GM12874 (cell line): ENCODE data around the gene FANCC.

Experiments
- TF ChIP-seq, protein P1 (sequence below): IDR thresholded peaks from 2 replicates; pipeline ENCODE4 v1.5.1; 2011; ENCODE audit warnings: low read depth, mild to moderate bottlenecking, control low read depth, low read length, moderate library complexity; ENCODE audit not compliant: insufficient read depth

Gene FANCC

DNA sequence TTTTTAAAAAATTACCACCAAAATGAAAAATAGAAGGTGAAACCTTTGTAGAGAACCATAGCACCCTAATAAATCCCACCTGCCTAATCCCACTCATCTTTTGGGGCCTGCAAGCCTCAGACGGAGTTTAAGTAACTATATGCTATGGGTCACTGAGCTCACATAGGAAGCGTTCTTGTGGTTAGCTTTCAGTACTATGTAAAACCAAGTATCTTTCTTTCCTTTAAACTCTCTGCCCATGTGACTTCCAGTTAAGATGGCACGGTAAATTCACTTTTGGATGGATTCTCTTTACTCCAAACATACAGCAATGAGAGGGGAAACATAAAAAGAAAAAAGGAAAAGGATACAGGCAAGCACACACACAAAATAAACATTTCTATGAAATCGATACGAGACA, 50.9 kb downstream of the FANCC start:
- TF ChIP-seq, protein P1, sequence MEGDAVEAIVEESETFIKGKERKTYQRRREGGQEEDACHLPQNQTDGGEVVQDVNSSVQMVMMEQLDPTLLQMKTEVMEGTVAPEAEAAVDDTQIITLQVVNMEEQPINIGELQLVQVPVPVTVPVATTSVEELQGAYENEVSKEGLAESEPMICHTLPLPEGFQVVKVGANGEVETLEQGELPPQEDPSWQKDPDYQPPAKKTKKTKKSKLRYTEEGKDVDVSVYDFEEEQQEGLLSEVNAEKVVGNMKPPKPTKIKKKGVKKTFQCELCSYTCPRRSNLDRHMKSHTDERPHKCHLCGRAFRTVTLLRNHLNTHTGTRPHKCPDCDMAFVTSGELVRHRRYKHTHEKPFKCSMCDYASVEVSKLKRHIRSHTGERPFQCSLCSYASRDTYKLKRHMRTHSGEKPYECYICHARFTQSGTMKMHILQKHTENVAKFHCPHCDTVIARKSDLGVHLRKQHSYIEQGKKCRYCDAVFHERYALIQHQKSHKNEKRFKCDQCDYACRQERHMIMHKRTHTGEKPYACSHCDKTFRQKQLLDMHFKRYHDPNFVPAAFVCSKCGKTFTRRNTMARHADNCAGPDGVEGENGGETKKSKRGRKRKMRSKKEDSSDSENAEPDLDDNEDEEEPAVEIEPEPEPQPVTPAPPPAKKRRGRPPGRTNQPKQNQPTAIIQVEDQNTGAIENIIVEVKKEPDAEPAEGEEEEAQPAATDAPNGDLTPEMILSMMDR: no peak

DNA sequence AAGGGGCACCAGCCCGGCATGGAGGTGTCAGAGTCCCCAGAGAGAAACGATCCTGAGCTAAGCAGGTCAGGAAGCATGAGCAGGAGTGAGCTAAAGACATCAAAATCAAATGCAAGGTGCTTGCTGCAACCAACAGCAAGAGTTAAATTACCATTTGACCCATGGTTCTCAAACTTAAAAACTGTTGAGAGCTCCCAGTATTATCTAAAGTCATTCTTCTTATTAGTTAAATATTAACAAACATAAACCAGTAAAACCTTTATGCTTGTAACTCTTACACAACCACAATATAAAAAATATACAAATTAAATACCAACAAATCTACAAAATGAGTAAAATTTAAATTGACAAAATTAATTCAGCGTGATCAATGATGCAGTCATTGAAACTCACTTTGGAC, 51.5 kb downstream of the FANCC start:
- TF ChIP-seq, protein P1: no peak

DNA sequence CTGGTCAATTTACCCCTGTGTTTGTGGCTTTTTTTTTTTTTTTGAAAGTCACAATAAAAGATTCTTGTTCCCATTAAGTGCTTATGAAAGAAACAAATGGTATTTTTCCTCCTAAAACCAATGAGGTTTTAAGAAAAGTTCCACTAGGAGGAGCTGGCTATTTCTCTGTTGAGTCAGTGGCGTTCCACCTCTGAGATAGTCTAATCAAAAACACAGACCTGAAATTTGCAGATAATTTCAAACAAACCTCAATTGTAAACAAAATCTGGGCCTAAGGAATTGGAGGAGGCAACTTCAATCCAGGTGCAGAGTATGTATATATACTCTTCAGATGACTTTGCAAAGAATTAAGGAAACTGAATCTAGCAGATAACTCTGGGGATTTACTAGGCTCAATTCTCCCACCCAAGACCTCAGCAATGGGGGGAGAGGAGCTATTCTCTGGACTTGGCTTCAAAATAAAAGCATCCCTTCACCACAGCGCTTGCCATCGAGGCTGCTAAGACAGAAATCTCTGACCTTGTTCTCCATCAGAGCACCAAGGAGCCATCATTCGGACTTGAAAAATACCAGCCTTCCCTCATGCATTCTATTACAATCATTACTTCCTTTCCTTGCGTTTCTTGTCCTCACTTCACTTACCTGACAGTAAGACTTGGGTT, 52.4 kb downstream of the FANCC start:
- TF ChIP-seq, protein P1: no peak

DNA sequence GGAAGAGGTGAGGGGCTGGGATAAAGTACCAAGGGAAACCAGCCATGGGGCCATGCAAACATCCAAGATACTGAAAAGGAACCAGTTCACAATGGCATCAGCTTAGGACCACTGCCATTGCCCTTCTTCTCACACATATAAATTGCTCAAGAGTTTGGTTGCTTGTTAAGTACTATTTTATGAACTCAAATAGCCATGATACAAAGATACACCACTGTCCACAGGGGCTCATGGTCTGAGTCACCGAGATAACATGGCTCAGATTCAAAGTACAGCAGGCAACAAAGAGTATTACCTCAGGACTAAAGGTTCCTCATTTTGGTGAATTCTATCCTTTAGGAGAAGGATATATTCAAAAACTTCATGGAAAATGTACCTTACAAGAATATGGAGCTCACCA, 55.6 kb downstream of the FANCC start:
- TF ChIP-seq, protein P1: no peak

DNA sequence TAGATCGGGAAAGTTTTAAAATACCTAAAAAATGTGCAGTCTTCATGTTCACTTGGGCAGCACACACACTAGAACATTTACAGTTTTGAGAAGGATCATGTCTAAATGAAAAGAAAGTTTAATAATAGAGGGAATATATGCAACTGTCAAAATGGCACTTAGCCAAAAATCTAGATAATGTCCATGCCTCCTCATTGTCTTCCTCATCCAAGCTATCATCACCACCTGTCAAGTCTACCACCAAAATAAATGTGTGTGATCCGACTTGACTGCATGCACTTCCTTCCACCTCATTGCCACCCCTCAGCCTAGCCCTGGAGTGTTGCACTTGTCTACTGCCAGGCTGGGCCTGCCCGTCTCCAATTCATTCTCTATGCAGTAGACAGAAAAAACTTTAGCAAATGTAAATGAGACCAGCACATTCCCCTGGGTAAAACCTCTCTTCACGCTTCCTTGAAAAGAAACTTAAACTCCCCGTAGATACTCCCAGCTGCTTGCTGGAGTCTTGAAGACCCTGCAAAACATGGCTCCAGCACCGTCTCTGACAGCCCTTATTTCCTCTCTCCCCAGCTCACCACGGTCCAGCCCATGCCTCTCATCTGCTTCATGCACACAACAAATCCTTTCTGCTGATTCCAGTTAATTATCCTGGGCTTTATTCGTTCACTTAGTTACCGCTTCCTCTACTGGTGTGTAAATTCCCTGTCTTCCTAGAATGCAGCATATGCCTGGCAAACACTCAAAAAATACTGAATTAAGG, 66.9 kb downstream of the FANCC start:
- TF ChIP-seq, protein P1: no peak

DNA sequence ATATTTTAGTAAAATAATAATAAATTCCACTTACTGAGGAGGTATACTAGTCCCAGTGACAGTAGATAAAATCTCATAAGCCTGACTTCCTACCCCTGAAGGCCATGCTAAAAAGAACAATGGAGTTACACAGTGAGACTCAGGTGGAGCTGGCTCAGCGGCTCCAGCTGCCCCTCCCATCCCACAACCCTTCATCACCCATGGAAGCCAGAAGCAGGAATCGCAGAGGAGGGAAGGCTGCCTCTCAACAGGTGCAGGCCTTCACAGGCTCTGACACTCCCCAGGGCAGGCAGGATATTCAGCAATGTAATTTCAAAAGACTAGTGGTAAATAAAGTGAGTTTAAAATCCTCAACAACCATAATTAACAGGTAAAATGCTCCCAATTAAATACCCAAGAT, 67.5 kb downstream of the FANCC start:
- TF ChIP-seq, protein P1: no peak

DNA sequence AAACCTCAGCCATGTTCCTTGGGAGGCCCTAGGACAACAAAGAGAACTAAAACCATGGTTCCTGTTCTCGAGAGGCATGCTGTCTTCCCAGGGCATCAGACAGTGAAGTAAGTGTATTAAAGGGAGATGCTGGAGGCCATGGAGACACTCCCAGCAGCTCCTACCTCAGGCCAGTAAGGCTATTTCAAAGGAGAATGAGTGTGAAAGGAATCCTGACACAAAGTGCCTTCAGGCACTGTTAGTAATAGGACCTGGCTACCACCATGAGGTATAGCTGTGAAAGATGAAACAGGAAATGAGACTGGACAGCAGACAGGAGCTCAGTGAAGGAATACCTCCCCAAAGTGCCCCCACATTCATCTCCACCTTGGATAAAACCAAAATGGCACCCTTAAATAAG, 71.0 kb downstream of the FANCC start:
- TF ChIP-seq, protein P1: no peak
